ENCODE results near the gene RNF123.

Gene RNF123

GRCh38 chr3:49689046-49689907, at the start of gene RNF123, which contains the start of gene MST1:
Gene RNF123, plus strand, starts transcription at chr3:49689557. Its CDS starts 1,609 bp downstream, at chr3:49691166.
Gene MST1, minus strand, starts transcription at chr3:49689474. Its CDS starts 783 bp downstream, at chr3:49688691.
- H3K4me2 ChIP-seq (ENCODE audit: low read length), result peak within 1 kb of the TSS; percentile 76
- H3K36me3 ChIP-seq (ENCODE audit: control insufficient read depth, insufficient read depth, low read length), result no peaks in the 10 kb centered on the region
- H3K27ac ChIP-seq, result peak within 1 kb of the TSS; percentile 53
- no peaks in the 10 kb centered on the region for H3K27me3 ChIP-seq (ENCODE audit: control insufficient read depth, insufficient read depth, low read length)
- peaks cover 18% of the 10 kb centered on the region for H3K4me1 ChIP-seq
- H2AFZ ChIP-seq, result peak within 1 kb of the TSS; percentile 86
- peak within 1 kb of the TSS; percentile 85 for H3K9ac ChIP-seq
- H3K79me2 ChIP-seq, result peaks cover 8% of the 10 kb centered on the region
- peak; percentile 33 for TF ChIP-seq CTCF (IDR thresholded peaks at IDR 0.05)
- H3K9me3 ChIP-seq (ENCODE audit: control insufficient read depth, low read length), result no peaks in the 10 kb centered on the region
- peak within 1 kb of the TSS; percentile 93 for H3K4me3 ChIP-seq (ENCODE audit: low read depth, low read length)

GRCh38 chr3:49641292-49641691, 48.1 kb upstream of the RNF123 start:
- TF ChIP-seq CTCF (IDR thresholded peaks at IDR 0.05), result no peak
- Histone ChIP-seq H3K9me3 (ENCODE audit: control insufficient read depth, low read length) (no peaks in the 10 kb centered on the region), H3K79me2 (peaks cover 3% of the 10 kb centered on the region), H3K36me3 (ENCODE audit: control insufficient read depth, insufficient read depth, low read length) (no peaks in the 10 kb centered on the region), H2AFZ (no peak overlapping the region), H3K4me1 (no peaks in the 10 kb centered on the region), H3K27me3 (ENCODE audit: control insufficient read depth, insufficient read depth, low read length) (no peaks in the 10 kb centered on the region), H3K27ac (no peak overlapping the region), H3K4me3 (ENCODE audit: low read depth, low read length) (no peak overlapping the region), H3K9ac (no peak overlapping the region), H3K4me2 (ENCODE audit: low read length) (no peak overlapping the region)

GRCh38 chr3:49641921-49642707, 47.2 kb upstream of the RNF123 start:
- Histone ChIP-seq H3K79me2 (peaks cover 3% of the 10 kb centered on the region), H2AFZ (no peak overlapping the region), H3K9ac (no peak overlapping the region), H3K4me2 (ENCODE audit: low read length) (no peak overlapping the region), H3K27me3 (ENCODE audit: control insufficient read depth, insufficient read depth, low read length) (no peaks in the 10 kb centered on the region), H3K27ac (no peak overlapping the region), H3K4me1 (no peaks in the 10 kb centered on the region), H3K4me3 (ENCODE audit: low read depth, low read length) (no peak overlapping the region), H3K36me3 (ENCODE audit: control insufficient read depth, insufficient read depth, low read length) (no peaks in the 10 kb centered on the region), H3K9me3 (ENCODE audit: control insufficient read depth, low read length) (no peaks in the 10 kb centered on the region)
- no peak for TF ChIP-seq CTCF (IDR thresholded peaks at IDR 0.05)

GRCh38 chr3:49642708-49643145, 46.6 kb upstream of the RNF123 start:
- peaks cover 3% of the 10 kb centered on the region for H3K79me2 ChIP-seq
- H3K36me3 ChIP-seq (ENCODE audit: control insufficient read depth, insufficient read depth, low read length), result no peaks in the 10 kb centered on the region
- no peak overlapping the region for H3K27ac ChIP-seq
- no peak overlapping the region for H3K4me2 ChIP-seq (ENCODE audit: low read length)
- H3K27me3 ChIP-seq (ENCODE audit: control insufficient read depth, insufficient read depth, low read length), result no peaks in the 10 kb centered on the region
- no peak for TF ChIP-seq CTCF (IDR thresholded peaks at IDR 0.05)
- H3K4me3 ChIP-seq (ENCODE audit: low read depth, low read length), result no peak overlapping the region
- peaks cover 4% of the 10 kb centered on the region for H3K4me1 ChIP-seq
- H2AFZ ChIP-seq, result no peak overlapping the region
- no peak overlapping the region for H3K9ac ChIP-seq
- H3K9me3 ChIP-seq (ENCODE audit: control insufficient read depth, low read length), result no peaks in the 10 kb centered on the region

Data from parathyroid adenoma (tissue), 2 donors.